GM19351 (cell line): Measurements from ENCODE around the gene CABS1.

Experiments
- ATAC-seq: cut with Tn5 transposase; IDR thresholded peaks from one replicate; pipeline ENCODE4 v1.9.1; 2021; ENCODE audit warnings: mild to moderate bottlenecking, moderate library complexity; ENCODE audit not compliant: unreplicated experiment

CABS1 gene

DNA sequence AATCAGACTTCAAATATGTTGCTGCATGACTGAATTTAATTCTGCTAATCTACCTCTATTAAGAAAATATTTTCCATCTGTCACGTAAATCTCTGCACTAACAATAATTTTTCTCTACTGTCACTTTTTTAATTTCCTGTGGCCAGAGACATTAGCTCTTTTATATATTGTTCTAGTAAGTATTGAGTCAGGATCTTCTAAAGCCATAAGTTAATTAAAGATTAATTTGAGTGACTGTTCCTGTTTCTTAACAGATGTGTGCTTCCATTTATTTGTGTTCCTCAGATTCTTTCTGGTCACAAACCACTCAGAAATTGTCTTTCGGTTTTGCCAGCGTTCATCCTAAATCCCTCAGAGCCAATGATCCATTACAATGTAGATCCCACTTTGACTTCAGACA is 45.8 kb downstream of the CABS1 start:
- ATAC-seq = no peak

DNA sequence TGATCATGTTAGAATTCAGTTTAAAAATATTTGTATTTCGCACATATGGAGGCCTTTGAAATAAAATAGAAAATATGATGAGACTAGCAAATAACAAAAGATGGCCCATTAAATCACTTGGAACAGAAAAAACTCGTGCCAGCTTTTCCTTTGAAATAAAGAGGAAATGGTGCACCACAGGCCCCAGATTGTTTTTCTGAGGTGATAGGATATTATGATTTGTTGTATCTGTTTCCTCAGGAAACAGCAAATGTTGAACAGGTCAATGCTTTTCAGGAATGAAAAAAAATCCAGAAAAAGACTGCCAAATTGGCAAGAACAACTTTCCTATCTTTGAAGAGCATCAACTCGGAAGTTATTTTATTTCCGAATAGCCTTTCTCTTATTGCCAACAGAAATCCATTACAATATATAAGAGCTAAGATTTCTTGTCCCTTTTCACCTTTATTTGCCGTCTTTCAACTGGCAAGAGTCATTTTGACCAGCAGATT is 48.0 kb downstream of the CABS1 start, which contains the start of gene SMR3B:
Gene SMR3B, plus strand, starts transcription at position 441 of the 491 bp plus-strand sequence. CDS start 1,380 bp downstream, outside the sequence.
- no peak for ATAC-seq
